Measurements from ENCODE around the gene ST6GALNAC1. TPM values are rescaled to one million over a fixed set of nuclear protein-coding genes. Genes with fewer than 3 reads are reported as not detected.
"Not testable (repeated sequence)": the region's sequence is repeated elsewhere in the genome, so short reads cannot be mapped to it uniquely, and the experiment has no call there.

The ST6GALNAC1 gene
- total RNA-seq, 1 experiment from 2014 or later, result not detected

GRCh38 chr17:76614912-76615617, 28.5 kb downstream of the ST6GALNAC1 start:
- no peak overlapping the region for H3K27ac ChIP-seq (ENCODE audit: low read depth, low read length)
- ChIA-PET POLR2A (interaction anchor here (1.2 to 5.0 kb wide), 4 partner anchors 8 to 57 kb away, joined by 3 to 25 read pairs (median 14); partner anchors contain the start of gene ST6GALNAC2), CTCF (interaction anchor here (2.1 to 5.7 kb wide), 3 partner anchors 9 to 92 kb away, joined by 9 to 60 read pairs (median 21); no protein-coding TSS in a partner anchor), RAD21 (ENCODE audit: low non-redundant PET in 1 of 2, low total read pairs in 2 of 2, uncharacterized antibody in 2 of 2, unreplicated experiment in 2 of 2) (no interaction called here)
- no peaks in the 10 kb centered on the region for H3K36me3 ChIP-seq (ENCODE audit: control insufficient read depth in 1 of 2, insufficient read depth in 2 of 2, low read length in 2 of 2)
- DNase-seq (ENCODE audit: low read depth, low spot score) (no peak), ATAC-seq (no peak)
- H3K4me3 ChIP-seq (replicated peaks in 1 of 2; ENCODE audit: low read depth in 1 of 2, low read length in 2 of 2), result no peak overlapping the region
- H3K4me1 ChIP-seq (ENCODE audit: control insufficient read depth in 1 of 2, insufficient read depth in 2 of 2, low read length in 2 of 2), result peaks cover 16 to 29% of the 10 kb centered on the region in 2 experiments; a peak in 3 of 4 replicates
- H3K9me2 ChIP-seq (ENCODE audit: insufficient read depth), result no peaks in the 10 kb centered on the region
- no peak overlapping the region for H3K9ac ChIP-seq (ENCODE audit: low read length)
- no TSS peak for BruUV-seq (replicated peaks)
- no peaks in the 10 kb centered on the region for H3K27me3 ChIP-seq (ENCODE audit: insufficient read depth, low read length)
- H3K79me2 ChIP-seq (ENCODE audit: insufficient read depth, low read length), result no peaks in the 10 kb centered on the region
- no peak overlapping the region for H3K4me2 ChIP-seq (ENCODE audit: low read length)
- TF ChIP-seq SIN3A (IDR thresholded peaks at IDR 0.05; ENCODE audit: low read depth) (no peak), CEBPB (IDR thresholded peaks at IDR 0.05; ENCODE audit: low read depth) (no peak), FOSL1 (IDR thresholded peaks at IDR 0.05; ENCODE audit: low read depth) (no peak)
- no peak overlapping the region for H2AFZ ChIP-seq (ENCODE audit: low read depth, low read length, poor library complexity, severe bottlenecking)
- no peaks in the 10 kb centered on the region for H4K20me1 ChIP-seq (ENCODE audit: insufficient read depth)
- no peaks in the 10 kb centered on the region; a peak in 1 of 4 replicates for H3K9me3 ChIP-seq (ENCODE audit: control insufficient read depth in 1 of 2, insufficient read depth in 1 of 2, low read depth in 1 of 2, low read length in 2 of 2)
- intact Hi-C loops (cut with micrococcal nuclease), result no loop called here

DNA sequence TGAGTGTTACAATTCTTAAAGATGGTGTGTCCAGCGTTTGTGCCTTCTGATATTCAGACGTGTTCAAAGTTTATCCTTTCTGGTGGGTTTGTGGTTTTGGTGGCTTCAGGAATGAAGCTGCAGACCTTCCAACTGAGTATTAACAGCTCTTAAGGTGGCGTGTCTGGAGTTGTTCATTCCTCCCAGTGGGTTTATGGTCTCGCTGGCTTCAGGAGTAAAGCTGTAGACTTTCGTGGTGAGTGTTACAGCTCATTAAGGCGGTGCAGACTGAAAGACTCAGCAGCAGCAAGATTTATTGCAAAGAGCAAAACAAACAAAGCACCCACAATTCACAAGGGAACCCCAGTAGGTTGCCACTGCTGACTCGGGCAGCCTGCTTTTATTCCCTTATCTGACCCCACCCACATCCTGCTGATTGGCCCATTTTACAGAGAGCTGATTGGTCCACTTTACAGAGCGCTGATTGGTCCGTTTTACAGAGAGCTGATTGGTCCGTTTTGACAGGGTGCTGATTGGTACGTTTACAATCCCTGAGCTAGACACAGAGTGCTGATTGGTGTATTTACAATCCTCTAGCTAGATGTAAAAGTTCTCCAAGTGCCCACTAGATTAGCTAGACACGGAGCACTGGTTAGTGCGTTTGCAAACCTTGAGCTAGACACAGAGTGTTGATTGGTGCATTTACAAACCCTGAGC, 29.3 kb downstream of the ST6GALNAC1 start:
- H3K79me2 ChIP-seq (ENCODE audit: insufficient read depth, low read length); H3K36me3 ChIP-seq (ENCODE audit: control insufficient read depth in 1 of 2, insufficient read depth in 2 of 2, low read length in 2 of 2); H3K9me3 ChIP-seq (ENCODE audit: control insufficient read depth in 1 of 2, insufficient read depth in 1 of 2, low read depth in 1 of 2, low read length in 2 of 2); H4K20me1 ChIP-seq (ENCODE audit: insufficient read depth); DNase-seq (ENCODE audit: low read depth, low spot score); H3K9me2 ChIP-seq (ENCODE audit: insufficient read depth); H3K27me3 ChIP-seq (ENCODE audit: insufficient read depth, low read length); H3K4me3 ChIP-seq (replicated peaks in 1 of 2; ENCODE audit: low read depth in 1 of 2, low read length in 2 of 2); ATAC-seq; intact Hi-C loops (cut with micrococcal nuclease): not testable (repeated sequence)
- Histone ChIP-seq H3K4me1 (ENCODE audit: control insufficient read depth in 1 of 2, insufficient read depth in 2 of 2, low read length in 2 of 2) (peaks cover 16 to 29% of the 10 kb centered on the region in 2 experiments; a peak in 3 of 4 replicates), H2AFZ (ENCODE audit: low read depth, low read length, poor library complexity, severe bottlenecking) (peak overlapping the region; percentile 79), H3K4me2 (ENCODE audit: low read length) (peak overlapping the region; percentile 60), H3K9ac (ENCODE audit: low read length) (0 out of 2 replicates have a peak overlapping the region, but pooled peaks have one; percentile 31), H3K27ac (ENCODE audit: low read depth, low read length) (peak overlapping the region; percentile 40; the same call in 1 of the 2 replicates)
- CTCF ChIA-PET, result interaction anchor here (1.1 to 5.7 kb wide), 9 partner anchors 10 to 91 kb away, joined by 3 to 60 read pairs (median 7); no protein-coding TSS in a partner anchor
- RAD21 ChIA-PET (ENCODE audit: low non-redundant PET in 1 of 2, low total read pairs in 2 of 2, uncharacterized antibody in 2 of 2, unreplicated experiment in 2 of 2), result interaction anchor here in 1 of 2 experiments (1.1 kb wide), 1 partner anchor 57 kb away, joined by 3 read pairs; no protein-coding TSS in a partner anchor
- BruUV-seq (replicated peaks), result TSS peak; percentile 91
- 0 out of 2 replicates have a peak, but pooled peaks have one; percentile 9 for TF ChIP-seq SP1 (IDR thresholded peaks at IDR 0.05; ENCODE audit: low read depth)
- POLR2A ChIA-PET, result interaction anchor here (0.9 to 5.0 kb wide), 6 partner anchors 9 to 74 kb away, joined by 3 to 25 read pairs (median 14); partner anchors contain the start of genes PRCD and ST6GALNAC2

All from HCT116 (cell line).